Fibroblast of upper back skin (primary cell): Measurements from ENCODE around the gene GHITM.
"Not testable (repeated sequence)": the region's sequence is repeated elsewhere in the genome, so short reads cannot be mapped to it uniquely, and the experiment has no call there.

Experiments
- DNase-seq: peaks from one replicate; pipeline ENCODE4 v3.0.0-alpha.2; 2013

The GHITM gene

GRCh38 chr10:84176836-84177474 lies 37.6 kb downstream of the GHITM start:
- no peak for DNase-seq

DNA sequence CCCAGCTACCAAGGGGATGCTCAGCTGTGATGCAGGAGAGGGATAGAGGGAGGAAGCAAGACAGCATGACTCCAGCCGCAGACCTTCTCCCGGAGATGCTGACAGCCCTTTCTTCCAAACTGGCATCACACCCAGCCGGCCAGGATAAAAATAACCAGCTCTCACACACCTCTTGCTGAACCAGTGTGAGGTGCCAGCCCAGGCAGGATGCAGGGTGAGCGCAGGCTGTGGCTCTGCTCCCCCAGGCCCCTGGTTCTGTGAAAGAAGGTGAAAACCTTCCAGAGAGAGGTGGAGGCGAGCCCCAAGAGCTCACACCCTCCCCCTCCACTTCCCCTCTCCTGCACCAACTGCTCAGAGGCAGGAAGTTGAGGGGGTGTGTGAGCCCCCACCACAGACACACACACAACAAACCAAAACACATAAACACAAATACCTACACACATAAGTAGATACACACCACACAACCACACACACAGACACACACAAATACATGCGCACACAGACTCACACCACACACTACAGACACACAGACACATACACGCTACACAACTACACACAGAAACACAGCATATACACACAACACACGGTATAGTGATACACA lies 38.3 kb downstream of the GHITM start:
- DNase-seq: no peak

- DNase-seq: no peak
Measured at GRCh38 chr10:84178160-84178609, 38.9 kb downstream of the GHITM start.

- no peak for DNase-seq
Measured at GRCh38 chr10:84179059-84179710, 39.9 kb downstream of the GHITM start.

DNA sequence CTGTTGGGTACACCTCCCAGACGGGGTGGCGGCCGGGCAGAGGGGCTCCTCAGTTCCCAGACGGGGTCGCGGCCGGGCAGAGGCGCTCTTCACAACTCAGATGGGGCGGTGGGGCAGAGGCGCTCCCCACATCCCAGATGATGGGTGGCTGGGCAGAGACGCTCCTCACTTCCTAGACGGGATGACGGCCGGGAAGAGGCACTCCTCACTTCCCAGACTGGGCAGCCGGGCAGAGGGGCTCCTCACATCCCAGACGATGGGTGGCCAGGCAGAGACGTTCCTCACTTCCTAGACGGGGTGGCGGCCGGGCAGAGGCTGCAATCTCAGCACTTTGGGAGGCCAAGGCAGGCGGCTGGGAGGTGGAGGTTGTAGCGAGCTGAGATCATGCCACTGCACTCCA lies 41.1 kb downstream of the GHITM start:
- DNase-seq: not testable (repeated sequence)

GRCh38 chr10:84181631-84182030 lies 42.3 kb downstream of the GHITM start:
- no peak for DNase-seq

- DNase-seq: no peak
Measured at GRCh38 chr10:84184517-84184916, 45.2 kb downstream of the GHITM start.

DNA sequence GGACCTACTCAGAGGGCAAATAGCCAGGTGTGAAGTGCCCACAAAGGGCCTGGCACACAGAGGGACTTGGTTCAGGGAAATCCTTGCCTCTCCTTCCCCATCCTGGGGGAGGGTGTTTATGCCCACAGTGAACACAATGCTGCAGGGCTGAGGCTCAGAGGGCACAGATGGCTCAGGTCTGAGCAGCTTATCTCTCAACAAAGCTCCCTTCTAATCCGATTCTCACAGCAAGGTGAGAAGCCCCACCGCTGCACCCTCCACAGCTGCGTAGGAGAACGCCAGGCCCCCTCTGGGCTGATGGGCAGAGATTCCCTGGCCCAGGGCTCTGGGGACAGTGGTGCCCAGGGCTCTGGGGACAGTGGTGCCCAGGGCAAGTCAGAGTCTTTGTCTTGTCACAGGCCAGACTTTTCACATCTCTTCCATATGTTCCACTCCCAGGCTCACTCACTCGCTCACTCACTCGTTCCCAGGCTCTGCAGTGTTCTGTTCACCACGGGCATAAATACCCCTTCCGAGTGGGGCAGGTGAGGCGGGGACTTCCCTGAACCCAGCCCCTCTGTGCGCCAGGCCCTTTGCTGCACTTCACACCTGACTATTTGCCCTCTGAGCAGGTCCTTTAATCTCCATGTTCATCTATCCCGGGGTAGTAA lies 46.3 kb downstream of the GHITM start:
- DNase-seq: no peak

GRCh38 chr10:84188815-84189214 lies 49.5 kb downstream of the GHITM start:
- no peak for DNase-seq

- DNase-seq: no peak
Measured at GRCh38 chr10:84190621-84191020, 51.3 kb downstream of the GHITM start.

GRCh38 chr10:84191106-84191505 lies 51.8 kb downstream of the GHITM start:
- no peak for DNase-seq

GRCh38 chr10:84193327-84193726 lies 54.0 kb downstream of the GHITM start:
- DNase-seq: no peak

- DNase-seq: no peak
Measured at GRCh38 chr10:84193846-84194423, 54.6 kb downstream of the GHITM start.

- no peak for DNase-seq
Measured at GRCh38 chr10:84194424-84195043, 55.2 kb downstream of the GHITM start, which contains the start of gene CDHR1. CDHR1 (plus strand) TSS chr10:84194537; CDS start chr10:84194761, 224 bp downstream.

DNA sequence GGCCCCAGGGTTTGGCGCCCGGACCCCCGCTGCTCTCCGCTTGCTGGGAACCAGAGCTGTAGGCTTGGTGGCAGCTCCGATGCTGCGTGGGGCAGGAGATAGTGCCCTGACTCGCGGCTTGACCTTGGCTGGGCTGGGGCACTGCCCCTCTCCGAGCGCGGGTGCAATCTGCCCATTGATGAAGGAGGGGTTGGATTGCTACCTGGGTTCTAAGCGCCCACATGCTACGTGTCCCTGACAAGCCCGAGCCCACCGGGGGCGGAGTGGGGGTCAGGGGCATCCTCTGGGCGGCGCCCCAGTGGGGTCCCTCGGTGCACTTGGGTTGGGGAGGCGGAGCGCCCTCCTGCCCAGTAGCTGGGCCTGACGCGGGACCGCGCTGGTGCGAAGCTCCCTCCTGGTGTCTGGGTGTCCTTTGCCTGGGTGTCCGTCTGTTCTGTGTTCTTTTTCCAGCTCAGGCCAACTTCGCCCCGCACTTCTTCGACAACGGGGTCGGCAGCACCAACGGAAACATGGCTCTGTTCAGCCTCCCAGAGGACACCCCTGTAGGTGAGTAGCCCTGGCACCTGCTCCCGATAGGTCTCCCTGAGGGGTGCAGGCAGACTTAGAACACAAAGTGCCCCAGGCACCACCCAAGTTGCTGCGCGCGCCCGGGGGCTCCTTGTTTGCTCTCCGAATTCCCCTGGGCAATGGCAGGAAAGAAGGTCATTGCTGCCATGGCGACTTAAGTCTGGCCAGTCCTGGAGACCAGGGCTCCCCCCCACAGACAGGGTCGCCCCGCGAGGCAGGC lies 55.9 kb downstream of the GHITM start:
- no peak for DNase-seq

GRCh38 chr10:84196083-84196482 lies 56.8 kb downstream of the GHITM start:
- DNase-seq: no peak

DNA sequence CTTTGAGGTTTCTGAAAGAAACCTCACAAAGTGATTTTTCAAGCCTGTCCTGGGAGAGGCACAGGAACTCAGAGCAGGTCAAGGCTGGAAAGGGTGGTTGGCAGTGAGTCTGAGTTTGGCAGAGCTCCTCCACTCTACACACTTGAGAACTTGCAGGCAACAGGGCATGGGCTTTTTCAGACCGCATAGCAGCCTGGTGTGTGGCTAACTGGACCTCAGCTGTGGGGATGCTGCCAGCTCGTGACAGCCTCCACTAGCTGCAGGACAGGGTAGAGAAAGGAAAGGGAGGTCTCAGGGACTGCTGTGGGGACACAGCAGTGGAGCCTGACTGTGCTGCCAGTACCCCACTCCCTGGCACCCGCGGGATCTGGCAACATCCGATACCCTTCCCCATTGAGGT lies 57.6 kb downstream of the GHITM start:
- DNase-seq: no peak

- no peak for DNase-seq
Measured at GRCh38 chr10:84197643-84198042, 58.3 kb downstream of the GHITM start.

DNA sequence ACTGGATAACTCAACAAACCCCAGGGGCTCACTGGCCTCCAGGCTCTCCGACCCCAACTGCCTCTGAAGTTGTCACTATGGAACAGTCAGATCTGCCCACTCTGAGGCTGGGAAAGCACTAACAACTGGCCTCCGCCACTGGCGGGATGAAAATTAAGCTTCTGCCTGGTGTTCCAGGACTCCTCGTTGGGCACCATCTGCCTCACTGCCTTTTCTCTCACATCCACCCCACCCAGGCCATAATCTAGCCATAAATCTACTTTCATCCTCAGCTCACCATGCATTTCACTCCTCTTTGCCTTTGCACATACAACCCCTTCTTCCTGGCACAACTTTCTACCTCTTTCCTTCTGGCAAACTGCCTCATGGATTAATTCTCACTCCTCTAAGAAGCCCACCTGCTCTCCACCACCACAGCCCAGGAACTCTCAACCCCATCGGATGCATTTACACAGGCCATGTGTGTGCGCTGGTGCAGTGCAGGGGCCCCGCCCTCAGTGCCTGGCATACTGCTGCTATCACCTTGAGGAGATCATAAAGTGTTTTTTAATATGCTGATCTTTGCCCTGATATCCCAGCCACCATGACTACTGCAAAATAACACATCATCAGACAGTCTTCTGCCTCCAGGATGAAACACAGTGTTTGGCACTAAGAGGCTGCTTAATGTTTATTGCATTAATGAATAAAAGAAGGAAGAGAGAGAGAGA lies 59.1 kb downstream of the GHITM start:
- DNase-seq: no peak

- DNase-seq: no peak
Measured at GRCh38 chr10:84200537-84201243, 61.4 kb downstream of the GHITM start.

DNA sequence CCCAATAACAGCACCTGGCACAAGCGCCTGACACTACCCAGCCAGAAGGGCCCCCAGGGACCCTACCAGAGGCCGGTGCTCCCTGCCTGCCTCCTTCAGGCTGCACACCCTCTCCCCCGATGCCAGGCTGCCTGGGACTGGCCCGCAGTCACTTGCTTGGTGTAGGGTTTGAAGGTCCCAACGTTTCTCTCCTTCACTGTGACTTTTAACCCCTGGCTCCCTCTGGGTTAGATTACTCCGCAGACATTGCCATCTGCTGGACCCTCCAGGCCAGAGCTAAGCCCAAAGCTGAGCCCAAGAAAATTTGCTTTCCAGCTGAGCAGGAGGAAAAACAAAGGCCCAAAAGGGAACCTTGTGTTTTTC lies 61.9 kb downstream of the GHITM start:
- DNase-seq: no peak
